CD4-positive, alpha-beta T cell (primary cell): ENCODE data around the gene PAPSS2. TPM values are rescaled to one million over a fixed set of nuclear protein-coding genes. Genes with fewer than 3 reads are reported as not detected.
A peak's percentile ranks its signal among the peaks of the same experiment; 100 is the strongest.

Experiments used
- ATAC-seq: fragments of 200-7000 bp; cut with Tn5 transposase; one replicate; pipeline ENCODE4 v1.10.0; 2022; ENCODE audit warnings: mild to moderate bottlenecking; ENCODE audit not compliant: poor library complexity
- CTCF ChIA-PET: fragments of 350-600 bp; sonication (Branson Sonifier 250); formaldehyde crosslinking; loops from one replicate; lab custom pipeline; 2021; ENCODE audit warnings: antibody characterized with exemption, inconsistent platforms; lab: Charles Lee
- POLR2A ChIA-PET: fragments of 350-600 bp; sonication (Branson Sonifier 250); formaldehyde crosslinking; loops from one replicate; lab custom pipeline; 2021; ENCODE audit warnings: antibody characterized with exemption, inconsistent platforms; lab: Charles Lee
- DNase-seq, 14 experiments: peaks; one replicate each; pipeline ENCODE4 v3.0.0-alpha.2; 2013 to 2020; ENCODE audit warnings: mixed read lengths in 2 of 14
- H3K27ac ChIP-seq, 2 donors: one replicate each; pipeline versions ENCODE4 v1.5.1 to v1.7.0; 2013; ENCODE audit warnings: low read length in 2 of 2, low read depth in 1 of 2, mild to moderate bottlenecking in 1 of 2
- H3K27me3 ChIP-seq, 2 experiments: 1 replicate in 1 of 2; 2 replicates in 1 of 2; pipeline versions ENCODE4 v1.6.1 to v1.7.0; 2013; ENCODE audit warnings: low read length in 2 of 2, control low read depth in 1 of 2, mild to moderate bottlenecking in 1 of 2, moderate library complexity in 1 of 2; ENCODE audit not compliant: insufficient read depth in 2 of 2, control insufficient read depth in 1 of 2
- H3K36me3 ChIP-seq: one replicate; pipeline ENCODE4 v1.6.1; 2013; ENCODE audit warnings: low read length, control low read depth; ENCODE audit not compliant: insufficient read depth
- H3K4me1 ChIP-seq: one replicate; pipeline ENCODE4 v1.6.1; 2013; ENCODE audit warnings: low read length, control low read depth; ENCODE audit not compliant: insufficient read depth
- H3K4me3 ChIP-seq: one replicate; pipeline ENCODE4 v1.5.1; 2013; ENCODE audit warnings: mild to moderate bottlenecking, low read length, moderate library complexity
- H3K9me3 ChIP-seq, 2 experiments: 1 replicate in 1 of 2; 2 replicates in 1 of 2; pipeline versions ENCODE4 v1.6.1 to v1.7.0; 2013; ENCODE audit warnings: low read length in 2 of 2, mild to moderate bottlenecking in 2 of 2, control low read depth in 1 of 2, moderate library complexity in 1 of 2; ENCODE audit not compliant: control insufficient read depth in 1 of 2, insufficient read depth in 1 of 2
- H3K27ac Mint-ChIP-seq: one replicate; pipeline ENCODE4 v1.8.0; 2020; ENCODE audit warnings: mixed read lengths
- H3K27me3 Mint-ChIP-seq: one replicate; pipeline ENCODE4 v1.8.0; 2021; ENCODE audit warnings: mixed read lengths
- H3K36me3 Mint-ChIP-seq: one replicate; pipeline ENCODE4 v1.8.0; 2021; ENCODE audit warnings: low read depth, mixed read lengths
- H3K4me1 Mint-ChIP-seq: one replicate; pipeline ENCODE4 v1.8.0; 2021; ENCODE audit warnings: low read depth, mixed read lengths
- H3K4me3 Mint-ChIP-seq: one replicate; pipeline ENCODE4 v1.8.0; 2020; ENCODE audit warnings: mild to moderate bottlenecking, mixed read lengths
- H3K9me3 Mint-ChIP-seq: one replicate; pipeline ENCODE4 v1.8.0; 2020; ENCODE audit warnings: mixed read lengths
- CTCF ChIP-seq: fragments of 200-600 bp; IDR thresholded peaks from one replicate; pipeline ENCODE4 v1.8.0; 2022; ENCODE audit warnings: antibody characterized with exemption, mild to moderate bottlenecking
- intact Hi-C, 2 experiments: fragments of 100-400 bp; cut with DNase I in 1 of 2; cut with micrococcal nuclease in 1 of 2; formaldehyde crosslinking; loops; one replicate each; pipeline versions ENCODE4 v1.15.1 to v1.9.0; 2023 to 2025; cut with DNase I, micrococcal nuclease
- total RNA-seq, 174 experiments: library from RNA in 2 of 174; stranded (reverse) in 2 of 174; gene quantifications; one replicate each; pipeline ENCODE4 v1.2.3 and lab custom pipeline; 2021 to 2026

PAPSS2 gene
- total RNA-seq, 2 experiments from 2014 or later = not detected

- CTCF ChIA-PET = no interaction called here
- no peaks in the 10 kb centered on the region for H3K4me1 ChIP-seq
- peaks cover 4 to 20% of the 10 kb centered on the region in 2 experiments for H3K27me3 ChIP-seq
- intact Hi-C loops = no loop called here
- no peaks in the 10 kb centered on the region for H3K9me3 Mint-ChIP-seq
- no peak for TF ChIP-seq CTCF
- H3K36me3 ChIP-seq = no peaks in the 10 kb centered on the region
- POLR2A ChIA-PET = no interaction called here
- H3K27me3 Mint-ChIP-seq = peaks cover 39% of the 10 kb centered on the region
- H3K9me3 ChIP-seq = no peaks in the 10 kb centered on the region
- H3K36me3 Mint-ChIP-seq = no peaks in the 10 kb centered on the region
- DNase-seq = no peak
- H3K27ac ChIP-seq = no peak overlapping the region
- H3K4me3 Mint-ChIP-seq = no peak overlapping the region
- H3K27ac Mint-ChIP-seq = no peak overlapping the region
- no peak overlapping the region for H3K4me3 ChIP-seq
- no peak for ATAC-seq
- H3K4me1 Mint-ChIP-seq = no peaks in the 10 kb centered on the region
Observed at GRCh38 chr10:87667493-87667892, 7.8 kb downstream of the PAPSS2 start.

DNA sequence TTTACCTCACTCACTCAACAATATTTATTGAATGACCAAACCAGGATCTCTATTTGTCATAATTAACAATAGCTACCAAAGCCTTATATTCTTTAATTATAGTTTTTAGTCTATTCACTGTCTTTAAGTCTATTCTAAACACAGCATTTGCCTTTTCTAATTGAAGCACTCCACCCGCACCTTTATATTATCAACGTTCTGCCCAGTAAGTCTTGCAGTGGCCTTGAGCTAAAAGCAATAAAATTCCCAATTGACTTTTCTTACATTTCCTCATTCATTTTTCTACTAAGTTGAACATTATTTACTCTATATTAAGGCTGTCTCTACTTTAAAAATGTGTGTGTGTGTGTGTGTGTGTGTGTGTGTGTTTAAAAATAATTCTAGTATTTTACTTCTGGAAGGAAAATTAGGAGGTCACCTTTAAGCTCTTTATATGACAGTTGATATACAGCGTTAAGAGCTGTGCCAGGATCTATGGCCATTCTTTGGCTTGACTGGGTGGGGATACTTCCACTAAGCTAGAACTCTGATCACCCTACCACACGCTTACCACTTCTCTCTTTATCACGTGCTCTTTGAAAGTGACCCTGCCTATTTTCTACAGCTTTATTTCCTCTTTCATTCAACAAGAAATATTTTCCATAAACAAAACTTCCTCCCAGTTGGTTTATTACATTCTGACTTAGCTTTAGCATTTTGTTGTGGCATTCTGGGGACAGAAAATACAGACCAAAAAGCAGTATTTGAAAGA is 8.8 kb downstream of the PAPSS2 start:
- Mint-ChIP-seq H3K4me1 (no peaks in the 10 kb centered on the region), H3K4me3 (no peak overlapping the region), H3K27ac (no peak overlapping the region), H3K9me3 (no peaks in the 10 kb centered on the region), H3K27me3 (peaks cover 32% of the 10 kb centered on the region), H3K36me3 (no peaks in the 10 kb centered on the region)
- Histone ChIP-seq H3K4me1 (no peaks in the 10 kb centered on the region), H3K27ac (no peak overlapping the region), H3K9me3 (no peaks in the 10 kb centered on the region), H3K4me3 (no peak overlapping the region), H3K27me3 (peaks cover 4 to 18% of the 10 kb centered on the region in 2 experiments), H3K36me3 (no peaks in the 10 kb centered on the region)
- ATAC-seq (no peak), DNase-seq (peak in 1 of 14 experiments; percentile 7)
- ChIA-PET POLR2A (no interaction called here), CTCF (no interaction called here)
- no peak for TF ChIP-seq CTCF
- intact Hi-C loops = no loop called here

DNA sequence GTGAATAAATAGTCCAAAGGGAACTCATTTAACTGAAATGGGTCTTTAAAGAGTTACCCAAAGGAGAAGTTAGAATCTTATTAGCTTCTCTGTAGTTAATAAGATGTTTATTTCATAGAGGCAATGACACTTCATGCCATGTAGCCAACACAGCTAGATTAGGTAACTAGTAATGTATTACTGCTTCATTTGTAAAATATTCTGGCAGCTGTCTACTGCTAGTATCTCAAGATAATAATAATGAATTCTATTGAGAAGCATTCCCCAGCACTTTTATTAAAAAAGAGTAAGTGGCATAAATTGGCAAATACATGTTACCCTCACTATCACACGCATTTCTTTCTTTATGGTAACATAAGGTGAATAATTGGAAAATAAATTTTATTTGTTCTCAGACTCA is 10.1 kb downstream of the PAPSS2 start:
- no peaks in the 10 kb centered on the region for H3K4me1 Mint-ChIP-seq
- DNase-seq = no peak
- ATAC-seq = no peak
- no peak overlapping the region for H3K4me3 ChIP-seq
- H3K9me3 ChIP-seq = no peaks in the 10 kb centered on the region
- ChIA-PET CTCF (no interaction called here), POLR2A (no interaction called here)
- no peaks in the 10 kb centered on the region for H3K4me1 ChIP-seq
- no peak for TF ChIP-seq CTCF
- H3K4me3 Mint-ChIP-seq = no peak overlapping the region
- H3K27me3 Mint-ChIP-seq = peaks cover 22% of the 10 kb centered on the region
- H3K36me3 ChIP-seq = no peaks in the 10 kb centered on the region
- no peak overlapping the region for H3K27ac ChIP-seq
- H3K9me3 Mint-ChIP-seq = no peaks in the 10 kb centered on the region
- H3K36me3 Mint-ChIP-seq = no peaks in the 10 kb centered on the region
- intact Hi-C loops = no loop called here
- no peak overlapping the region for H3K27ac Mint-ChIP-seq
- H3K27me3 ChIP-seq = peaks cover 2 to 10% of the 10 kb centered on the region in 2 experiments
